Effector CD8-positive, alpha-beta T cell (primary cell): ENCODE data around the gene IRF2BP2.

Source experiments
- DNase-seq: peaks from one replicate; lab custom pipeline; 2025; lab: John Stamatoyannopoulos, UW

Gene IRF2BP2

DNA sequence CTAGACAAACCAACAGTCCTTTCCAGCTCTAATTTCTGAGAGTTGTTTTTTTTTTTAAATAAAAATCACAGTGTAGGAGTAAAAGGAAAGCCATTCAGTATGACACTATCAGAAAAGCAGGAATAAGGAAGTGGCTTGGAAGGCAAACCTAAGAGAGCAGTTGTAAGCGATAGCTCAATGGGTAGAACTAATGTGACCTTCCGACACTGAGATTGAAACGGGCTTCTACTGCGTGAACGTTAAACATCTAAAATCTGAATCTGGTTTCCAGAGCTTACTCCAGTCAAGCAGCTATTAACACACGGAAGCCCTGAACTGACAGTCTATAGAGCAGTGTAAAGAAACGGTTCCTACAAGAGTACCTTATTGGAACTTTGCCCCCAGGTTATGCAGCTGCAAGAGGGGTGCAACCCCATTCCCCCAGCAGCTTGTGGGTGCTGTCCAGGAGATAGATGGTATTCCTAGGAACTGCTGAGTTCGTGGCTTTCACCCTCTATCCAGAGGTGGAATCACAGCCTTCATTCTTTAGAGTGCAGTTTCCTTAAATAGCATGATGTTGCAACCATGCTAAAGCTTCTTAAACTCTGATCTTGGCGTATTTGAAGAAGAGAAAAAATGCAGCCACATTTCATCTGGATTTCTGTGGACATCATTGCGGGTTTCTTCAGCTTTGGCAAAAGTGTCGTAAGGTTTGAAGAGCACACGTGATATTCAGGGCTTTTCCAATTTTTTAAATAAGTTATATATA, 3.3 kb upstream of the IRF2BP2 start:
- no peak for DNase-seq

GRCh38 chr1:234612352-234613127, 2.6 kb upstream of the IRF2BP2 start:
- DNase-seq = peak; percentile 67

DNA sequence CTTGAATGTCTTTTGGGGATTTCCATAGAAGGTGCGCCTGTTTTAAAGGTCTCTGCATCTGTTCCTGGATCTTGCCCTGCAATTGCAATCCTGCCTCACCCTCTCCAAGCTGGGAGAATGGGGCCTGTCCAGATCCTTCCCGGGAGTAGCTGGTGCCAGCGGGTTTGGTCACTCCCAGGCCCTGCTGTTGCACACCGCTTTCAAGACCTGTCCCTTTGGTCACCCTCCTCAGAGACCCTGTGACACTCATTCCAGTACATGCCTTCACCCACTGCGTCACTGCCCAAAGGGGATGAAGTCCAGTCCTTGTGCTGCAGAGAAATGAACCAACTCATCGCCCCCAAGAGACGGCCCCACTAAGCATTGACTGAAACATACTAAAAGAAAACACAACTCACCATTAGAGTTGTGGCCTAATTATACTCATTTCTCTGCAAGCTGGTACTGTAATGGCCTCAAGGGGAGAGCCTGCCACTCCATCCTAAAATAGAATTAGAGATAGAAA, 1.9 kb upstream of the IRF2BP2 start:
- peak; percentile 15 for DNase-seq

GRCh38 chr1:234611225-234611846, 1.4 kb upstream of the IRF2BP2 start:
- peak; percentile 66 for DNase-seq

DNA sequence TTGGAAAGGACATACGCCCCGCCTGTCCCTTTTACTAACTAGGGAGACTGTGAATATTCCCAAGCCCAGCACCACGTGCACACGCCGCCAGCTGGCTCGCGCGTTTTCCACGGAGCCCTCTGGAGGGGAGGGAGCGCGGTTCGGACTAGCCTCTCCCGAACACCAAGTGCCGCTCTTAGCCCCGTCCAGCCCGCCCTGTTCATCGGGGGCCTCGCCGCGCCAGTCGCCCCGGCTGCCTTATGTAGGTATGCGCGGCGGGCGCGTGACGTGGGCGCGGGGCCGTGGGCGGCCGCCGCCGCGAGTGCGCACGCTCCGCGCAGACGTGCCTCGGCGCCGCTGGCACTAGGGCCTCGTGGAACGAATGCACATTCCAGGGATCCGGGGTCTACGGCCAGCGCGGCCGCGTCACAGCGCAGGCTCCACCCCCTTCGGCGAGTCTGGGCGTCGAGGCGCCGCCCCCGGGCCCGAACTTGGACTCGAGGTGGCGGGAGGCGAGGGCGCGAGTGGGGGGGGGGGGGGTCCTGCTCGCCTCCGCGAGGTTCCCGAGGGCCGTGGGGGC, 767 bp upstream of the IRF2BP2 start:
- peak; percentile 87 for DNase-seq

DNA sequence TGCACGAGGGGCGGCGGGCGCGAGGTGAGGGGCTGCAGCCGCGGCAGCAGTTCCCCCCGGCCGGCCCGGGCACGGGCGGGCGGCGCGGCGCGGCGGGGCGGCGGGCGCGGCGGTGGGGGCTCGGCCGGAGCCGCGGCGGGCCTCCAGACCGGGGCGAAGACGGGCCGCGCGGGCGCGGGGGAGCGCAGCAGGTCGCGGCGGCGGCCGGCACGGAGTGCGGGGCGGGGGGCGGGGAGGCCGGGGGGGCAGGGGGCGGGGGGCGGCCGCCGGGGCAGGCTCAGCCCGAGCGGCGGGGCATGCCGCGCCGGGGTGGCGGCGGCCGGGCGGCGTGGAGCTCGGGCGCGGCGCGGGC, 311 bp downstream of the IRF2BP2 start:
- no peak for DNase-seq

GRCh38 chr1:234608911-234609690, 877 bp downstream of the IRF2BP2 start:
- peak; percentile 52 for DNase-seq

DNA sequence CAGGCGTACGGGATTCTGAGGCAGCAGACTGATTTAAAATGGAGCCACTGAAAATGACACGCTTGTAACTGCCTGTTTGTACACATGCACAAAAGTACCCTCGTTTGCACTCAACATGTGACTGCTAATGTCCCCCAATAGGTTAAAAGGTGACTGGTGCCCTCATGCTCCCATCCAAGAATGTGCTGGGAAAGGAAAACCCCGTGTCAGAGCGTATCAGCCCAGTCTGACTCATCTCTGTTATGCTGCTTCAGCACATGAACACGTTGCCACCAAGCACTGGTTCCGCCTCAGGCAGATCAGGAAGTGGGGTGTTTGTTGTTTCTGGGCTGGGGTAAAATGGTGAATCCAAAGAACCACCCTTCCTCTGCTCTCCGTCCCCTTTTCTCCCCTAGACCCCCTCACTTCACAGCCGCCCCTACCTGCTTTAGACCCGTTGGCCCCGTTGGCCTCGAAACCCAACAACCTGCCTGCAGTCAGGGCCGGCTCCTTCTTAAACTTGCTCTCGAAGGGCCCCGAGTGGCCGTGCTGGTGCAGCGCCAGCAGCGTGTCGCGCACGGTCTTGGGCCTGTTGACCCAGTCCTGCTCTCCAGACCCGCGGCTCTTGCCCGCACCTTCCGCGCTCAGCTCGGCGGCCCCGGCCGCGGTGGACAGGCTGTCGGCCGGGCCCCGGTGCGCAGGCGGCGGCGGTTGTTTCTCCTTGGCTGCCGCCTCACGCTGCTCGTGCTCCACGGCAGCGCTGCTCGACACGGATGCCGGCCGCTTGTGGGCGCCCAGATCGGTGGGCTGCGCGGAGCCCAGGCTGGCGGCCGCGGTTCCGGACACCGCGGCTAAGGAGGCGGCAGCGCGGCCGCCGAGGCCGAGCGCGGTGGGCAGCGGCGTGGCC, 1.7 kb downstream of the IRF2BP2 start:
- DNase-seq = peak; percentile 72

DNA sequence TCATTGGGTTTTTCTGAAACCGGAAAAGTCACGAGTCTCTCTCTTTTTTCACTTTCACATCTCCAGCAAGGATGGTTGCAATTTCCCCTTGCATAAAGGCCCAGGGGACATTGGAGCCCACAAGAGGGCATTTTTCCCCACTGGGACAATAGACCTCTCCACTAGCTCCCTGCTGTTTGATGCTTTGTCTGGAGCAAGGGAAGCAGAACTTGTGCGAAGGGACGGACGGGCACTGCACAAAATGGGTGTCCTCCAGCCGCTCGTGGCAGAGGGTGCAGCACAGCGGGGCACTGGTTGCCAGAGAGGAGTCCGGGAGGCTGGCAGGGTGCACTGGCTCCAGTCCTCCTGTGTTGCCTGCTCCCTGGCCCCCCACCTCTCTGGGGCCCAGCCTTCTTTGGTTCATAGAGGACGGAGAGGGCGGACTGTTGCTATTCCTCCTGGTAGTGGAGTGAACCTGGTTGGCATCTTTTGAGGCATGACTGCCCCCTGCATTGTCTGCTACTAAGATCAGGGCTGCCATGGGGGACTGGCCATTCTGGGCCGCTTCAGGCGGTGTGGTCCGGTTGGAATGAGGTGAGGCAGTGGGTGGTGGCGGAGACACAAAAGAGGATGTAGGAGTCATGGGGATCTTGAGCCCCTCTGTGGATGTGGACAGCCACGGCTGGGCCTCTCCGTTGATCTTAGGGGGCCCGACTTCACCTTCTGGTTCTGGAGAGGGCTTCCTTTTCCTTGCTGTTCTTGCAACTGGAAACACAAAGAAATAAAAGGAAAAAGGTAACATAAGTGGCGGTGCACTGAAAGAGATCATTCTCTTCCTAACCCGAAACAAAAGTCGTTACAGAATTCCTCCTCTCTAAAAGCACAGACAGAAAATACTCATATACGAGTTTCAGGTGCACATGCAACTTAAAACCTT, 2.6 kb downstream of the IRF2BP2 start:
- DNase-seq = no peak

GRCh38 chr1:234606784-234607108, 3.2 kb downstream of the IRF2BP2 start:
- DNase-seq = no peak

DNA sequence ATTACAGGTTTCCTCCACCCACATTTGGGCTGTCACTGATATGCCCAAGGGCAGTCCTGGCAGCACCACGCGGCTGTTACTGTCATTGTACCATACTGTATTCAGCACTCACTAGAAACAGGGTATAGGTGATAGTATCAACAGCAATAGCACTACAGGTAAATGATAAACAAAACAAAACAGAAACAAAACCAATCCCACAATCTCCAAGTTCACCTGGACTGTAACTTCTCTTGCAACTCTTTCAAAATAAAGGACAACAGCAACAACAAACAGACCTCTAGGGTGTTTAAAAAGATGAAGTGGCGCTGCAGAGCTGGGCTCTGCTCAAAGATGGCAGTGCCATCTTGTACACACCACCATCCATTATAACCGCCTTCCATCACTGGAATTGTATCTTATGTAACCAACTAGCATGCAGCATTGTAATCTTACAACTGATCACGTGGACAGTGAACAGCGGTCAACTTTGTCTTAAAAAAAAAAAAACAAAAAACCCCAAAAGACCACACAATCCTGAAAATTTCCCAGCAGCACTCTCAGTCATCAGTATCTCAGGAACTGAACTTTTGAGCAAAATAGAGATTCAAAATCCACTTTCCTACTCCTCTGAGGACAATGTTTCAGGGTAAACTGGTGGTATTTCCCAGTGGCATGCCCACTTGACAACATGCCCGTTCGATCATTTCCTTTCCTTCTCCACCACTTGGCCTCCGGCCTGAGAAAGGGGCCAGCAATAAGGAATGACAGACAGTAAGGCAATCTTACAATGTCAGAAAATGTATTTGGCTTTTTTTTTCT, 3.8 kb downstream of the IRF2BP2 start:
- no peak for DNase-seq

- no peak for DNase-seq
Observed at GRCh38 chr1:234605399-234605982, 4.5 kb downstream of the IRF2BP2 start.

- DNase-seq = no peak
Observed at GRCh38 chr1:234604495-234605398, 5.2 kb downstream of the IRF2BP2 start.

DNA sequence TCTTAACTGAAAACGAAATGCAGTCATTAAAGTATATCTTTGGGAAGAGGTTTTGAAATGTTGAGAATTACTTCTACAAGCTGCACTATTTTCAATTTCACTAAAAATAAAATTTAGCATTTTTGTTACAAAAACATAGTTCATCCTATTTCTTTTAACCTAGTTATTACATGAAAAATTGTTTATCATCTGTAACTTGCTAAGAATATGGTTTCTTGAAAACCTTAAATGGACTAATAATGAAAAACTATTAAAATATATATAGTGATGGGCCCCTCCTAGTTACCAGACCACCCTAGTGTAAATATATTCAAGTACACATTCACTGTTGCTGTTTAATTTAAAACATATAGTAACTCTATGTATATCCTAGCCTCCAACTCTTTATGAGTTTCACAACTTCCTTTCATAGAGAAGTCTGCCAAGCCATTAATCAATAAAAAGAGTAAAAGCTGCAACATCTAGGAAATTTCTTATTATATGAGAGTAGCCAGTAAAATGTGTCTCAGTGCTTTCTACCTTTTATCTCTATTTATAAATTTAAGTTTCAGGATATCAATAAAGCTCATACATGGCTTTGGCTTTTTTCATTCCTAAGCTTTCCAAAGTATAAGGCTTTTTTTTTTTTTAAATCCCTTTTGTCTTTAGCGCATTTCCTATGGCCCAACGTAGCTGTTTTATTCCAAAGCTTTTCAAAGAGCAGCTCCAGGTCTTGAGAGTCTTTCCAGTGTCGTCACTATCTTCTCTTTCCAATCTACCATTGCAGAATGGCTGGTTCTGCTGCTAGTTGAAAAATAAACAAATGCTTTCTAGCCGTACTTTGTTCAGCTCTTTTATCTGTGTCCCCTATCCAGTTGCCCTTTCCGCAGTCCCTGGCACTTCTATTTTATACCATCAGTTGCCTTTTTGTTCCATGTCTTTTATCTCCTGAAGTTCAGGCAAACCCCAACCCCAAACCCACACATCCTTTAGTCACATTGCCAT, 6.5 kb downstream of the IRF2BP2 start:
- no peak for DNase-seq

- DNase-seq = no peak
Observed at GRCh38 chr1:234602334-234603220, 7.4 kb downstream of the IRF2BP2 start.
